Central memory CD4-positive, alpha-beta T cell (primary cell): Measurements from ENCODE around the gene ID2.

ENCODE experiments used
- DNase-seq: peaks from one replicate; pipeline ENCODE4 v3.0.0; 2022
- total RNA-seq, 3 experiments: gene quantifications; one replicate each; lab custom pipeline; 2026; lab: John Stamatoyannopoulos, UW

ID2 gene
- total RNA-seq: 24.4 to 269 (median 148) reads per million in 3 experiments

GRCh38 chr2:8681786-8682692 is at the start of gene ID2:
ID2 (plus strand) TSS chr2:8682056; CDS start chr2:8682166, 110 bp downstream.
- peak; percentile 98 for DNase-seq

- DNase-seq: no peak
Measured at GRCh38 chr2:8632755-8633154, 49.1 kb upstream of the ID2 start.

GRCh38 chr2:8633186-8633734 is 48.6 kb upstream of the ID2 start:
- DNase-seq: no peak

GRCh38 chr2:8633735-8634313 is 48.0 kb upstream of the ID2 start:
- DNase-seq: no peak

GRCh38 chr2:8634466-8635172 is 47.2 kb upstream of the ID2 start:
- no peak for DNase-seq

- DNase-seq: no peak
Measured at GRCh38 chr2:8636041-8636491, 45.8 kb upstream of the ID2 start.

- no peak for DNase-seq
Measured at GRCh38 chr2:8636721-8637636, 44.9 kb upstream of the ID2 start.

- no peak for DNase-seq
Measured at GRCh38 chr2:8638327-8638726, 43.5 kb upstream of the ID2 start.

- no peak for DNase-seq
Measured at GRCh38 chr2:8639122-8639635, 42.7 kb upstream of the ID2 start.

GRCh38 chr2:8640498-8640897 is 41.4 kb upstream of the ID2 start:
- DNase-seq: no peak

- DNase-seq: no peak
Measured at GRCh38 chr2:8641301-8641965, 40.4 kb upstream of the ID2 start.

- DNase-seq: no peak
Measured at GRCh38 chr2:8642366-8643068, 39.3 kb upstream of the ID2 start.

GRCh38 chr2:8643250-8643995 is 38.4 kb upstream of the ID2 start:
- no peak for DNase-seq

GRCh38 chr2:8643996-8644356 is 37.9 kb upstream of the ID2 start:
- DNase-seq: no peak

GRCh38 chr2:8644605-8645175 is 37.2 kb upstream of the ID2 start:
- DNase-seq: no peak

- no peak for DNase-seq
Measured at GRCh38 chr2:8645176-8645831, 36.6 kb upstream of the ID2 start.

- no peak for DNase-seq
Measured at GRCh38 chr2:8646731-8647461, 35.0 kb upstream of the ID2 start.

- no peak for DNase-seq
Measured at GRCh38 chr2:8647462-8647857, 34.4 kb upstream of the ID2 start.
